Mucosa of gallbladder (tissue), 1 donor: ENCODE data around the gene PPARD. TPM values are rescaled to one million over a fixed set of nuclear protein-coding genes. Genes with fewer than 3 reads are reported as not detected.
"Not testable (repeated sequence)": the region's sequence is repeated elsewhere in the genome, so short reads cannot be mapped to it uniquely, and the experiment has no call there.

Source experiments
- DNase-seq: peaks from one replicate; pipeline ENCODE4 v3.0.0-alpha.2; 2020; ENCODE audit warnings: low spot score
- total RNA-seq: library from RNA; stranded (reverse); gene quantifications from one replicate; pipeline ENCODE4 v1.2.1, GENCODE V29; 2021
- donor health status: DM: no; HTN: no; CAD: no.

Gene PPARD
- total RNA-seq, 1 donor from 2014 or later: 27.9 TPM

DNA sequence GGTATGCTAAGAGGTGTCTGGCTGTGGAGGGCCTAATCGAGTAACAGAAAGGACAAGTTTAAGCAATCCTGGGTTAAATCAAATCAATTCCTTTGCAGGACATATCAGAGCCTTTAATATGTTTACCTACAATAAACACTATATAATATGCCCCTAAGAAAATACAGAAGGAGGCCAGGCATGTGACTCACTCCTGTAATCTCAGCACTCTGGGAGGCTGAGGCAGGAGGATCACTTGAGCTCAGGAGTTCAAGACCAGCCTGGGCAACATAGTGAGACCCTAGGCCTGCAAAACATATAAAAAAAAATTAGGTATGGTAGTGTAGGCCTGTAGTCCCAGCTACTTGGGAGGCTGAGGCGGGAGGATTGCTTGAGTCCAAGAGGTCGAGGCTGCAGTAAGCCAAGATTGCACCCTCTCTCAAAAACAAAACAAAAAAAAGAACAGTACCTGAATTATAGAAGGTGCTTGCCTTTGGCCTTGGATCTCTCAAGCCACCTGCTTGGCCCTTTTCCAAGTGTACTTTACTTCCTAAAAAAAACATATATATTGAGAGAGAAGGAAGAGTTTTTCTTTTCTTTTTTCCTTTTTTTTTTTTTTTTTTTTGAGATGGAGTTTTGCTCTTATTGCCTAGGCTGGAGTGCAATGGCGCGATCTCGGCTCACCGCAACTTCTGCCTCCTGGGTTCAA lies 96.2 kb downstream of the PPARD start:
- not testable (repeated sequence) for DNase-seq

DNA sequence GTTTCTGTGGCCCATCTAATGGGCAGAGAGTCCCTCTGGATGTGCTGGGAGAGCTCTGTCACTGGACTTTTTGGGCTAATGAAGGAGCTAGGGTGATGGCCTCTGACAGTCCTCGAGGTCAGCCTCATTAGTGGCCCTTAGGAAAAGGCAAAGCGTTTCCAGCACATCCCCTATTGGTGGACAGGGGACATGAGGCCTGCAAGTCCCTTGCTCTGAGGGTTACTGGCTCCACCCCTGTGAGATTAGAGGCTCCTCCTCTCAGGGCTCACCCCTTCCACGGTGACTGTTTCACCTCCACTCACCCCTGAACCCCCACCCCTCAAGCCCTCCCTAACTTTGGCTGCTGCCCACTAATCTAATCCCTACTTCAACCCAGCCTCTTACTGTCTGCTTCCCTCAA lies 97.0 kb downstream of the PPARD start:
- DNase-seq: no peak

DNA sequence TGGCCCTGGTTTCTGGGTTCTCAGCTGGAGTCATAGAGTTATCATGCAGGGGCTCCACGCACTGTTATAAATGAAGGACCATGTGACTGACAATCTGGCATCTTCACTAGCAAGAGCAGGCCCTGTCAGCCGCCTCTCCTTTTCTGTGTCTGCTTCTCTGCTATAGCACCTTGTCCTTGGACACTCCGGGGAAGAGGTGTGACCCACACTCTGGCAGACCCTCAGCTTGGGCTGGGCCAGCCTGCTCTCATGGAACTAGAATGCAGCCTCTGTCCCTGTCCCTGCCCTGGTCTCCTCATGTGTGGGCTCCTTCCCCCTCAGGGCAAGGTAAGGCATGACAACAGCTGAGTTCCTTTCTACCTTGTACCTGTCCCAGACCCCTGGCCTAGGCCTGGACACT lies 98.8 kb downstream of the PPARD start:
- no peak for DNase-seq

DNA sequence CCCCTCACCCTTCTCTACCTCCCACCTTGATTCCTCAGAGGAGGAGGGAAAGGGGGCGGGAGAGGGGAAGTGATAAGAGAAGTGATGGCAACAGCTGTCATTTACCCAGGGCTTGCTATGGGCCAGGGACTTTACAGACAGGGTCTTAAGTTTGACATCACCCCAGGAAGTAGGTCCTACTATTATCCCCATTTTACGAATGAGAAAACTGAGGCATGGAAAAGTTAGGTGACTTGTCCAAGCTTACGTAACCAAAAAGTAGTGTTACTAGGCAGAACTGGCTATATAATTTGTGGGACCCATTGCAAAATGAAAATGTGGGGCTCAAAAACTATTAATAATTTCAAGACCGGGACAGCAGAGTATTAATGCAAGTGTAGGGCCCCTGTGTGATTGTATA lies 99.3 kb downstream of the PPARD start:
- DNase-seq: no peak

DNA sequence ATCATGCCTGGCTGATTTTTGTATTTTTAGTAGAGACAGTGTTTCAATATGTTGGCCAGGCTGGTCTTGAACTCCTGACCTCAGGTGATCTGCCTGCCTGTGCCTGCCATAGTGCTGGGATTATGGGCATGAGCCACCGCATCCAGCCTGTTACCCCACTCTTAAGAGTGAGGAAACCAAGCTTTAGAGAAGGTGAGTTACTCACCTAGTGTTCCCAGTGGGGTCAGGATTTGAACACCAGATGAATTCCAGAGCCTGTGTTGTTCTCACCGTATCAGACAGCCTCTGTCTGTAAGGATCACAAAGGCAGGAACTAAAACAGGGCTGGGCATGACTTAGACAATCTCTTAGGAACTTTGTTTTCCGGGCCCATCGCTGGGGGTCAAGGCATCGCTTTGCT lies 100.3 kb downstream of the PPARD start:
- DNase-seq: no peak

DNA sequence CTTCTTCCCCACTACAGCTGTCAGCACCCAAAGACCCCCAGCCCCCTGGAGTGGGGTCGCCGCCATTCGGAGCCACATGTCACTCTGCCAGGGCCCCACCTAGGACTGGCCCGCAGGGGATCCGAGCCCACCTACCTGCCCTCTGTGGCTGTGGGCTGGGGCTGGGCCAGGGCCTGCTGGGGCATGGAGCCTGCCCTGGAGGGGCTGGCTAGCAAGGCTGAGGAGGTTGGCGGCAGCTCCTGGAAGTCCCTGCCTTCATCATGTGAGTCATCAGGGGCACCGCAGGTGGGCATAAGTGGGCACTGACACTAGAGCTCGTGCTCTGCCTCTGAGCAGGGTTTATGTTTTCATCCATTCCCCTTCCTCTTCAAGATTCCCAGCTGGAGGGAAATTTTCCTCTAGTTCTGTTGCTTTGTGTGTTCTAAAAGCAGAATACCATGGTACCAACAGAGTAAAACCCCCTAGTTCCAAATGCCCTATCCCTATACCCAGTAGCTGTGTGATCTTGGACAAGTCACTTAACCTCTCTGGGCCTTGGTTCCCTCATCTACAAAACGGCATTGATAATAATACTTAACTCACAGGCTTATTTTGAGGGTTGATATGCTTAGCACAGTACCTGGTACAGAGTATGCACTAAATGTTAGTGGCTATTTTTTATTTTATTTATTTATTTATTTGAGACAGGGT lies 101.1 kb downstream of the PPARD start:
- no peak for DNase-seq

DNA sequence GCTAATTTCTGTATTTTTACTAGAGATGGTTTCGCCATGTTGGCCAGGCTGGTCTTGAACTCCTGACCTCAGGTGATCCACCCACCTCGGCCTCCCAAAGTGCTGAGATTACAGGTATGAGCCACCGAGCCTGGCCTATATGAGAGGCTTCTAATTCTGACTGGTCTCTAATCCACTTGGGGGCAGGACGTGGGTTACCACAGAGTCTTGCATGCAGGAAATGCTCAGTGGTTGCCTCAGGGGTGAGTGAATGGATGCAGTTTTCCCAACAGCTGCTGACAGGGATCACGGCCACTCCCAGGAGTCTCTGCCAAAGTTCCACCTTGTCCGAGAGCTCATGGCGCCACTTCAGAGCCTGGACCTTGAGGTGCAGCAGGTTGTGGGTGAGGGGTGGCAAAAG lies 103.3 kb downstream of the PPARD start:
- DNase-seq: no peak

DNA sequence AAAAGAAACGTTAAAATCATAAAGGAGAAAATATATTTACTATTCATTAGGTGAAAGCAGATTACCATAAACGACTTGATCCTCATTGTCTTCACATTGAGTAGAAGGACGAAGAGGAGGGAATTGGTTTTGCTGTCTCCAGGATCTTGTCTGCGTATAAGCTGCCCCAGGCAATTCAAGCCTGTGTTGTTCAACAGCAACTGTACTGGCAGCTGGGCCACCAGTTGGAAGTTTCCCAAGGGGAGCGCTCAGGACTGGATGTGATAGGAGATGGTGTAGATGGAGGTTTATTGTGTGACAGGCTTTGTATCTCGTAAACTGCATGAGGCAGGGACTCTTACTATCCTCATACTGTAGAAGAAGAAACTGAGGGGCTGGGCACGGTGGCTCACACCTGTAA lies 105.8 kb downstream of the PPARD start:
- DNase-seq: no peak

DNA sequence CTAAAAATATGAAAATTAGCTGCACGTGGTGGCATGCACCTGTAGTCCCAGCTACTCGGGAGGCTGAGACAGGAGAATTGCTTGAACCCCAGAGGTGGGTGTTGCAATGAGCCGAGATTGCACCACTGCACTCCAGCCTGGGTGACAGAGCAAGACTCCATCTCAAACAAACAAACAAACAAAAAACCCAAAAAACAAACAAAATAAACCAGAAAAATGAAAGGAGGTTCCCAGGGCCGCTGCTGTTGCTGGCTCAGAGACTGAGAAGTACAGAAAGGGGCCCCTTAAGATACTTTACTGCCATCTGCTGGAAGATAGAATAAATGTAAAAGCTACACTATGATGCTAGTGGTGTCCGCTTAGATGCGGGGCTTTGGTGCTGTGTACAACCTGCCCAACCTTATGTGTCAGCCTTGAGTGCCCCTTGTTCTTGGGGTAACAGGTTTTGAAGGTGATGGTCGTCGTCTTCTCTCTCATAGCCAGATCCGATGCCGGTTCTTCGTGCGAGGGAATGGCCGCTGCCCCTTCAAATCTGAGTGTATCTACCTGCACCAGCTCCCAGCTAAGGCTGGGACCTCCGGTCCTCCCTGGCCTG lies 107.0 kb downstream of the PPARD start:
- no peak for DNase-seq

DNA sequence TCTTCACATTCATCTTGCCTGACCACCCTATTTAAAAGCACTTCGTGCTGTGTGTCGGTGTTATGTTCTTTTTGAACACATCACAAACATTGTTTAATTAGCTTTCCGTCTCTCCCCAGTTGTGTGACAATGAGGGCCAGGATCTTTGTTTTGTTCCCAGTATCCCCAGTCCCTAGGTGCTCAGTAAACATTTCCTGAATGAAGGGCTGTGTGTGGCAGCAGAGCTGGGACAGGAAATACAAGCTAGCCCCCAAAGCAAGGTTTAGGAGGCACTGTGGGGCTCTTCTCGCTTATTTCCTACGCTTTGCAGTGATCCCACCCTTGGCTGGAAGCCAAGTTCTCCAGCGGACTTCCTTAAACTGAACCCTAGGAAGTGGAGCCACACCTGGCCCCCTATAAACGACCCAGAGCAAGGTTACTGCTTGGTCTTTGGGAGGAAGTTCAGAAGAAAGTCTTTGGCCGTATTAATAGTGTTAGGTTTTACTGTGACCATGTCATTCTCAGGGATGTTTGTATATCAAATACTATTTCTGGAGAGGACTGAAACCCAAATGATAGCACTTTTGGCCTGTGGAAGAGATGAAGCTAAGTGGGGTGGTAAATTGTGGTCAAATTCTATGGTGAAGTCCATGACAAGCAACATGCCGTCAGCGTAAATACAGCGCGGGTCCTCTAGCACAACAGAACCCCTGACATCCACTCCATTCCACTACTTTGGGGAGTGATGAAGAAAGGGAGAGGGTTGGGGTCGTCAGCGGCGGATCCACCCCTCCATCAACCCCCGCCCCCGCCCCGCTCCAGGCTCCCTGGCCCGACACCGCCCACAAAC lies 109.2 kb downstream of the PPARD start:
- no peak for DNase-seq

DNA sequence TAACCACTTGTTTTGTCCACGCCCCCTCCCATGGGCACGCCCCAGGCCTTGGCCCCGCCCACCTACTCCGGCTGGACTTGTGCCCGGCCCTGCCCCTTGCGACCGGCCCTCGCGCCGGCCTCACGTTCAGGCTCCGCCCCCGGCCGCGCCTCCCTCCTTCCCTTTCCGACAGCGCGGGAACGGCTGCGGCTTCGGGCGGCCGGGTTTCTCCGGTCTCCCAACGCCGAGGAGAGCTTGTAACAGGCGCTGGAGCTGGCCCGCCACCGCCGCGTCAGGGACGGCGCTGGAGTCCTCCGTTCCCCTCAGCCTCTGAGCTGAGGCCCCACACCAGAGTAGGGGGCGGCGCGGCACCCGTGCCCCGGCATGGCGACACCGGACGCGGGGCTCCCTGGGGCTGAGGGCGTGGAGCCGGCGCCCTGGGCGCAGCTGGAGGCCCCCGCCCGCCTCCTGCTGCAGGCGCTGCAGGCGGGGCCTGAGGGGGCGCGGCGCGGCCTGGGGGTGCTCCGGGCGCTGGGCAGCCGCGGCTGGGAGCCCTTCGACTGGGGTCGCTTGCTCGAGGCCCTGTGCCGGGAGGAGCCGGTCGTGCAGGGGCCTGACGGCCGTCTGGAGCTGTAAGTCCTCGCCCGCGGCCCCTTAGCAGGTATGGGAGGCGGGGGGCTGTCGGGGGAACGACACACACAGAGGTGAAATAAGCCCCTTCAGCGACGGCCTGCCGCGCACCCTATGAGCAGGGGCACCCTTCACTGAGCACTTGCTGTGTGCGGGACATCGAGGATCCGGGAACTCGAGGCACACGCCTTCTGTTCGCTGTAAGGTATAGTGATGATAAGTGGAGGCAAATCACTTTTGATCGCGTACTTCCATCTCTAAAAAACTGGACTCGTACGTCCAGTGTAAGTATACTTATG lies 110.1 kb downstream of the PPARD start, which contains the start of gene FANCE:
TSS of gene FANCE (plus strand) at position 156 of the 908 bp plus-strand sequence. CDS start at position 364, 208 bp downstream.
- DNase-seq: peak; percentile 95

DNA sequence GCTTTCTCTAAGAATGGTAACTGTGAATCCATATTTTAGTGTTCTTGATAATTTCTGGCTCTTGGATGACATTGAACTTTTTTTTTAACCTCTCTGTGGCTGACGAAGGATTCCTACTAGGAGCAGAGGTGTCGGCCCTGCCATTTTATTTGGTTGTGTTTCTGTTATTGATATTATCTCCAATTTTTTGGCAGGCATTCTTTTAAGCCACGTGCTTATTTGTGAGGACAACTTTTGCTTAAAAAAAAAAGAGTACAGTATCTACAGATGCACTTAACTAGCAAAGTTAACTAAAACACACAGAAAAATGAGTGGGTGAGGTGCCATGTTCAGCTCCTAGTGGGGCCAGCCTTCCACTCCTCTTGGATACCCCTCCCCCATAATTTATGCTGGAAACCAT lies 110.9 kb downstream of the PPARD start:
- no peak for DNase-seq

DNA sequence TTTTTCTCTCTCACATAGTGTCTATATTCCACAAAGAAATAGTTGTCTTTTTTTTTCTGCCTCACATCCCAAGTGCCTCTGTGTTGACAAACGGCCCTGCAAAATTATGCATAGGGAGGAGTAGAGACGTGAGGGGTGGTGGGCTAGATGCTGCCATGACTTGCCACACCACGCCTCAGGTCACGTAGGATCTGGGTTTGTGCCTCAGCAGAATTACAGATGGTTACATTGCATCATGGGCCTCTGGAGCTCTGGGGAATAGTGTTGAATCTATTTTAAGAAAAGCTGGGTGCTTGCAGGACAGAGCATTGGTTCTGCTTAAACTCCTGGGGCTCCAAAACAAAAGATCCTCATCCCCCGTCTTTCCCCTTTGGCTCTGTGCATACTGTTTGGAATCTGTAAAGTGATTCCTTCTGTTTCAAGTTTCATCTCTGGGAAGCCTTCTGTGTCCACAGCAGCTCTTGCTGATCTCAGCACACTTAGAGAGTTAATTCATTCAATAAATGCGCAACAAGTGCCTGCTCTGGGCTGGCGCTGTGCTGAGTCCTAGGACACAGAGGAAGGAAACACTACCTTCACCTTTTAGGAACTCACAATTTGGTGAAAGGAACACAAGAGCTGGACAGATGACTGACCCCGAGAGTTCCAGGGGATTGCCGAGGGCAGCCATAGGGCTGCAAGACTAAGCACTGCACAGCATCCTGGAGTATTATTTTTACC lies 112.2 kb downstream of the PPARD start:
- no peak for DNase-seq

DNA sequence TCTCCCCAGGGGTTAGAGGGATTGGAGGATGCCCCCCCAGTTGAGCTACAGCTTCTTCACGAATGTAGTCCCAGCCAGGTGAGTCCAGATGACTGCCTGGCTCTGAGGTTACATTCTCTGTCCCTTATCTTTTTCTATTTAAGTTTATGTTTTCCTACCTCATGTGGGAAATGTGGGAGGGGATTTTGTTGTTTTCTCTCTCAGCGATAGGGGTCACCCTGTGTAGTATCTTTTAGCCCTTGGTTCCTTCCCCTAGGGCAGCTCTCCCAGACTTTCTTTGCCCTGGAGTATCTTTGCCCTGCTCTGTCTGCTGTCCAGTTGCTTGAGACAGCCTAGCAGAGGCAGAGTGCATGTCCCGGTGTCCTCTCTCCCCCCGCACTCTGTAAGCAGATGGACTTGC lies 115.5 kb downstream of the PPARD start:
- no peak for DNase-seq

DNA sequence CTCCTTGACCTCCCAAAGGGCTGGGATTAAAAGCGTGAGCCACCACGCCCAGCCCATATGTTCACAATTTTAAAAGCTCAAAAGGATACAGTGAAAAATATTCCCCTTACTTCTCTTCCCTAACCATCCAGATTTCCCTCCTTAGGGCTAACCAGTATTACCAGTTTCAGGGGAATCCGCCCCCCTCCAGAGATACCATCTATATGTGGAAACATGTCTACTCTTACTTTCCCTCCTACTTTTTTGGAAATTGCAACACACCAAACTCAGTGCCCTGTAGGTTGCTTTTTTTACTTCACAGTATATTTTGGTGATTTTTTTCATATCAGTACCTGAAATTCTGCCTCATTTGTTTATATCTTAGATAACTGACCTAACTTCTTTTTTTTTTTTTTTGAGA lies 118.9 kb downstream of the PPARD start:
- DNase-seq: no peak

DNA sequence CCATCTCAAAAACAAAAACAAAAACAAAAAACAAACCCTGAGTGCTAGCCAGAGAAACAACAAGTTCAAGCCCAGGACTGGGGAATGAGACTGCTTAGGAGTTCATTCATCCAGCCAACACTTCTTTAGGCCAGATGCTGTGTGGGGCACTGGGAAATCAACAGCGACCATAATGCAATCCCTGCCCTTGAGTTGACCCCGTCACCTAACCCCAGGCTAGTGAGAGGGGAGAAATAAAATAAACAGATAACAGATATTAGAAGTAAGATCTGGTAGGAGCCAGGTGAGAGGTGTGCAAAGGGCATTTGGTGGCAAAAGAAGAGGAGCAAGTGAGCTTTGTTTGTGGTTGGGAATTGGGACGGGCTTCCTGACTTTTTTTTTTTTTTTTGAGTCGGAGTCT lies 120.9 kb downstream of the PPARD start:
- no peak for DNase-seq

DNA sequence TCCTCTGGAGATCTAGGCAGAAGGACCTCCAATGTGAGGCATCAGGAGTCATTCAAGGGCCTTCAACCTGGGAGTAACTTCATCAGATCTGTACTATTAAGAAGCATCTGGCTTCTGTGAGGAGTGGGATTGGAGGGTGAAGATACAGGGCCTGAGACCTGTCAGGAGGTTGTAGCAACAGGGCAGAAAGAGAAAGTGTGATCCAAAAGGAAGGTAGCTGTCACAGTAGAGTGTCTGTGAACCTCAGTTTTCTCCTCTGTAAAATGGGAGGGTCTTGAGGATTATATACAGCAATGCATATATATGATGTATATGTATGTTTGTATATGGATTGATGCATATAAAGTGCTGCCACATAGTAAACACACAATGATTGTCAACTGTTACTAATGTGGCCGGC lies 123.3 kb downstream of the PPARD start:
- no peak for DNase-seq

DNA sequence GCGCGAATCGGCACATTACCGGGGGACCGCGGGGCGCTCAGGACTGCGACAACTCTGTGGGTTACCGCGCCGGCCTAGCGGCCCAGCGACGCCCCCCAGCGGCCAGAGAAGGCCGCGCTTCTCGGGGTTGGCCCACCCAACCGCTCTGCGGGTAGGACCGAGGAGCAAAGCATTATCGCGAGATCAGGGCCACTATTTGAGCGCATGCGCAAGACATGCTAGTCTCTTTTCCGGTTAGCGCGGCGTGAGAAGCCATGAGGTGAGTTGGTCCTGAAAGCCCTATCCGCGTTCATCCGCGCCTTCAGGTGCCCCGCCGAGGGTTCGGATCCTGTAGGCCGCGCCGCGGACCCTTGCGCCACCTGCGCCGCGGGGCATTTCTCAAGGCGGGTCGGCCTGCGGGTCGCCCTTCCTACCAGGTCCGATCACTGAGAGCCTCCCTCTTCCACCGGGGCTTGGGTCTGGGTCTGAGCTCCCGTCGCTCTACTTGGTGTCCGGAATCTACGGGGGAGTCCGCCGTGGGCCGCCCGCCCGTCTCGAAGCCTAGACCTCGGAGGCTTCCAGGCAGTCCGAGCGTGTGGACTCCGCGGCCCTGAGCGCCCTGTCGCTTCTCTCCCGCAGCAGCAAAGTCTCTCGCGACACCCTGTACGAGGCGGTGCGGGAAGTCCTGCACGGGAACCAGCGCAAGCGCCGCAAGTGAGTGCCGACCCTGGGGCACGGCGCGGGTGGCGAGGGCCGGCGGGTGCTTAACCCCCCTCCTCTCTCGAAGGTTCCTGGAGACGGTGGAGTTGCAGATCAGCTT lies 126.0 kb downstream of the PPARD start, which contains the start of gene RPL10A:
TSS of gene RPL10A (plus strand) at position 221 of the 799 bp plus-strand sequence. CDS start at position 255, 34 bp downstream.
- peak; percentile 99 for DNase-seq

DNA sequence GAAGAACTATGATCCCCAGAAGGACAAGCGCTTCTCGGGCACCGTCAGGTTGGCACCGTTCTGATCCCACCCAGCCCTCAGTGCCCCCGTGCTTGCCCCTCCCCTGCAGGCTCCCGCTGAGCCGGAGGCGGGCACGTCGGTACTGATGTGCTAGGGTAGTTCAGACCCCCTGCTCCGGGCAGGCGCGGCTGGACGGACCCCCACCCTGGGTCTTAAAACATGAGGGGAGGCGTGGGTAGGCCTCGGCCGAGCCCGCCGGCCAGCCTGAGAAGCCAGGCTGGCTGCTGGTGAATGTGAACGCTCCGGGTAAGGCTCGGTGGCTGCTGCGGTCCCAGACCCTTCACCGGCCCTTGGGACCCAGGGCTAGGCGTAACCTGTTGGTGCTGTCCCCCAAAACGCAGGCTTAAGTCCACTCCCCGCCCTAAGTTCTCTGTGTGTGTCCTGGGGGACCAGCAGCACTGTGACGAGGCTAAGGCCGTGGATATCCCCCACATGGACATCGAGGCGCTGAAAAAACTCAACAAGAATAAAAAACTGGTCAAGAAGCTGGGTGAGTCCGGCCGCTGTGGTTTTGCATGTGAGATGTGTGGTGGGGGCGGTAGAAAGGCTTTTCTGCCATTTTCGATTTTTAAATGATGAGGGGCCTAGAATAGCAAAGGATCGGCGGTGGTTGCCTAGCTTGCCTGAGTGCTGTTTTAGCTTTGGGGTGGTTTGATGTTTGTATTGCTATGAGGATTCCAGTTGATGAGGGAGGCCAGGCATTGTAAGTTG lies 126.8 kb downstream of the PPARD start:
- no peak for DNase-seq
